Right renal cortex interstitium (tissue), 3 donors: ENCODE results near the gene SNX14. TPM values are rescaled to one million over a fixed set of nuclear protein-coding genes. Genes with fewer than 3 reads are reported as not detected.
"Not testable (repeated sequence)": the region's sequence is repeated elsewhere in the genome, so short reads cannot be mapped to it uniquely, and the experiment has no call there.

Experiments used
- DNase-seq, 3 donors: peaks; one replicate each; pipeline ENCODE4 v3.0.0-alpha.2; 2013; ENCODE audit warnings: low read depth in 3 of 3, low spot score in 2 of 3
- polyA plus RNA-seq, 3 donors: library from polyadenylated mRNA; unstranded; fragments of 120-200 nt; gene quantifications; one replicate each; pipeline ENCODE4 v1.2.1, GENCODE V29; 2013; ENCODE audit not compliant: insufficient read length in 3 of 3

SNX14 gene, protein sequence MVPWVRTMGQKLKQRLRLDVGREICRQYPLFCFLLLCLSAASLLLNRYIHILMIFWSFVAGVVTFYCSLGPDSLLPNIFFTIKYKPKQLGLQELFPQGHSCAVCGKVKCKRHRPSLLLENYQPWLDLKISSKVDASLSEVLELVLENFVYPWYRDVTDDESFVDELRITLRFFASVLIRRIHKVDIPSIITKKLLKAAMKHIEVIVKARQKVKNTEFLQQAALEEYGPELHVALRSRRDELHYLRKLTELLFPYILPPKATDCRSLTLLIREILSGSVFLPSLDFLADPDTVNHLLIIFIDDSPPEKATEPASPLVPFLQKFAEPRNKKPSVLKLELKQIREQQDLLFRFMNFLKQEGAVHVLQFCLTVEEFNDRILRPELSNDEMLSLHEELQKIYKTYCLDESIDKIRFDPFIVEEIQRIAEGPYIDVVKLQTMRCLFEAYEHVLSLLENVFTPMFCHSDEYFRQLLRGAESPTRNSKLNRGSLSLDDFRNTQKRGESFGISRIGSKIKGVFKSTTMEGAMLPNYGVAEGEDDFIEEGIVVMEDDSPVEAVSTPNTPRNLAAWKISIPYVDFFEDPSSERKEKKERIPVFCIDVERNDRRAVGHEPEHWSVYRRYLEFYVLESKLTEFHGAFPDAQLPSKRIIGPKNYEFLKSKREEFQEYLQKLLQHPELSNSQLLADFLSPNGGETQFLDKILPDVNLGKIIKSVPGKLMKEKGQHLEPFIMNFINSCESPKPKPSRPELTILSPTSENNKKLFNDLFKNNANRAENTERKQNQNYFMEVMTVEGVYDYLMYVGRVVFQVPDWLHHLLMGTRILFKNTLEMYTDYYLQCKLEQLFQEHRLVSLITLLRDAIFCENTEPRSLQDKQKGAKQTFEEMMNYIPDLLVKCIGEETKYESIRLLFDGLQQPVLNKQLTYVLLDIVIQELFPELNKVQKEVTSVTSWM
- polyA plus RNA-seq = 100 to 1,000 TPM; 135 to 137 (median 135) TPM

DNA sequence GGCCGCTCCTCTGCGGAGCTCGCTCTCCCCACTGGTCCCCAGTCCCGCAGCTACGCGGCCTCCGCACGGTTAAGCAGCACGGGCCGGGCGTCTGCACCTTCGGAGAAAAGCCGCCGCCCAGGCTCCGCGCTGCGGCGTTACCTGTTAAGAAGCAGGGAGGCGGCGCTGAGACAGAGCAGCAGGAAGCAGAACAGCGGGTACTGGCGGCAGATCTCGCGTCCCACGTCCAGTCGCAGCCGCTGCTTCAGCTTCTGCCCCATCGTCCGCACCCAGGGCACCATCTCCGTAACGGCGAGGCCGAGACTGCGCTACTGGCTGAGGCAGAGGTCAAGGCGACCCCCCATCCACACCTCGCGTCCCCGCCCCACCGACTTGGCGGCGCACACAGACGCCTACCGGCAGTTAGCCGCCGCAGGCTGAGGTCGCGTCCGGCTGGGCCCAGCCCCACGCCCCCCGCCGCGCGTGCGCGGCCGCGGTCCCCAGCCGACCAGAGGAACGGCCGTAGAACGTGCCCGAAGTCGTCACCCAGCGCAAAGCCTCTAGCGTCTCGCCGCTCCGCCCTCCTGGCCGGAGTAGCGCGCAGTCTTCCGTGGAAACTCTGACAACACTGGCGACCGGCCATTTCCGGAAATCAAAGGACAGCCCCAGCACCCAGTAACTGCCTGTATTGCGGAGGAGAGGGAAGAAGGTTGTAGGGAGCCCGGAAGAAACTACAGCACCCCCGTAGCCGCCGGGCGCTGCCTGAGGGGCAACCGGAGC lies at the start of gene SNX14:
Gene SNX14, minus strand, starts transcription at position 421 of the 759 bp plus-strand sequence. Its CDS starts 140 bp downstream, at position 281.
- DNase-seq = peak; percentile 83 to 88 (median 87)

DNA sequence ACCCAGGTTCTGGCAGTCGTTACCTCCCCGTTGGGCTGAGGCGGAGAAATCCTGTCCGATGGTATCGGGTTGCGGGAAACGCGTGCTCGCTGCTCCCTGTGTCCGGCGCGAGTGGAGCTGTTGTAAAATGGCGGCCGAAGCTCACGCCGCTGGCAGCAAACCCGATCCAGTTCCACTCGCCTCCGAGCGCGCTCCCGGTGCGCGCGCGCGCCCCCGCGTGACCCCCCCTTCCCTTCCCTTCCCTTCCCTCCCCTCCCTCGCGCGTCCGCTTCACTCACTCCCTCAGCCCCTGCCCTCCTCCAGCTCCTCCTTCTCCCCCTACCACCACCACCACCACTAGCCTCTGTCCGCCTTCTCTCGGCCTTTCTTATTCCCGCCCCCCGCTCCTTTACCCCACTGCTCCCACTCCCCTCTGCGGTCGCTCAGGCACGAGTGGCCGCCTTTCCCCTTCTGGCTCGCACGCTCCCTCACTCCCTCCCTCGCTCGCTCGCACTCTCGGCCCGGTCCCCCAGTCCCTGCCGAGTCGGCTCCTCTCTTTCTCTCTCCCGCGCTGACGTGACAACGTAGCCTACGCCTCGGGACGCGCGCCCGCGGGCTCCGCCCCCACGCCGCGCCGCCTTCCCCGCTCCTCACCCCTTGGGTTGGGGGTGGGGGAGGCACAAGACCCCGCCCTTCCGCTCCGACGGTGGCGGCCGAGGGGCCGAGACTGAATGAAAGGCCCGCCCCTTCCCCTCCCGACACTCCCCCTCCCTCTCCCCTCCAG lies 49.3 kb upstream of the SNX14 start, which contains the start of gene SYNCRIP:
Gene SYNCRIP, minus strand, starts transcription at position 113 of the 763 bp plus-strand sequence. CDS start 1,447 bp downstream, outside the sequence.
- peak; percentile 91 to 96 (median 93) for DNase-seq

DNA sequence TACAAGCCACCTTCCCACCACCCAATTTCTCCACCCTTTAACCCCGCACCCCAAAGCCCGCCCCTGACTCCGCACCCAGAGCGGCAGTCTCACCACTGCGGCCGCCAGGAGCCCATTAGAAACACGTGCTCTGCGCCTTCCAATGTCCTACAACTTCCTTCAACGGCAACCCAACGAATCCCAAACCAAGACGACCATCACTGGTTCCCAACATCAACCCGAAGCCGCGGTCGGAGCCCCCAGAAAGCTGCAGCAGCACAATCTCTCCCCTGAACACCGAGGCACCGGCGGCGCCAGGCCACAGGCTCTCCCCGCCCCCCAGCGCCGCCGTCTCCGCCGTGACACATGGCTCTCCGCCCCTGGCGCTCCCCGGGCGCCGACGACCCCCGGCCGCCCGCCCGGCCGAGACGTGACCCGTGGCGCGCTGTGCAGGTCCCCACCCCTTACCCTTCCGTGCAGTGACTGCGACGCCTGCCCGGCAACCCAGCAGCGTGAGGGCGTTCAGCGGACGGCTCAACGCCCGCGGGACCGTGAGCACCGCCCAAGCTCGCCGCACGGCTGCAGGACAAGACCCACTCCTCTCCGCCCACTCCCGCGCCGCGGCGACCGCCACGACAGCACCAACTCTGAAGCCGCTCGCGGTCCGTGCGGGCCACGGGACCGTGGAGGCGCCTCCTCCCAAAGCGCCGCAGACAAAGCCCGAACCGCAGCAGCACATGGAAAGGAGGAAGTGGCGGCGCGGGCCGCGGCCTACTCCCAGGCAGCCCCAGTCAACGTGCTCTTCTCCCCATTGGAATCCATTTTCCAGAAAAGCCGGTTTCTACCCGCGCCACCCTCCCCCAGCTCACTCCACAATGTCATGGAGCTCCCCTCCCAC lies 48.5 kb upstream of the SNX14 start:
- DNase-seq = peak in 2 of 3 donors; percentile 13 to 36

DNA sequence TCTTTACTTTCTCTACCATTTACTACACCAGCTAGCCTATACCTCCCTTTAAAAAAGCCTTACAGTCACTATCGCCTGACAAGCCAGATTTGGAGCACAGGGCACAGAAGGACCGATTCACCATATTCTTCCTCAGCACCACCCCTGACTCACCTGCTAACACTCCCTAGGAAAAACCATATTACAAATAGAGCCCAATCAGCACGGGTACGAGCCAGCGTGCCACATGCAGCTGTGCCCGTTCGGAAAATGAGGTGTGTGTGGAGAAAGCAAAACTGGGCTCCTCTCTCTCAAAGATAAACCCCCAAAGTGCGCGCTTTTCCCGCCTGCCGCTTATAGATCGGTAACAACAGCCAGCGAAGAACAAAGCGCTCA lies 47.9 kb upstream of the SNX14 start:
- DNase-seq = no peak

DNA sequence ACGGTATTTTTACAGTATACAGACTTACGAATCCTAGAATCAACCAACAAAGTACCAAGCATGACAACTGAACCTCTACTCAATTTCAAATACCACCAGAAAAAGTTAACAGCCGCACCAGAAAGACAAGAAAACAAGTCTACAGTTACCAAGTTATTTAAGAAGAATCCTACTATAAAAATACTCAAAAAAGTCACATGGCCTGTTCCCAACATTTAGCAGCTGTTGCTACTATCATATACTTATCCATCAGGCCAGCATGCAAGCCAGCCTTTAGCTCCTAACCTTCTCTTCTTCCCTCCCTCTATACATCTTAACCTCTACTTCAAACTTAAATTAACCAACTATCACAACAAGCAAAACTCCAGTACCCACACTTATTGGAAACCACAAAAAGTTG lies 47.2 kb upstream of the SNX14 start:
- no peak for DNase-seq

DNA sequence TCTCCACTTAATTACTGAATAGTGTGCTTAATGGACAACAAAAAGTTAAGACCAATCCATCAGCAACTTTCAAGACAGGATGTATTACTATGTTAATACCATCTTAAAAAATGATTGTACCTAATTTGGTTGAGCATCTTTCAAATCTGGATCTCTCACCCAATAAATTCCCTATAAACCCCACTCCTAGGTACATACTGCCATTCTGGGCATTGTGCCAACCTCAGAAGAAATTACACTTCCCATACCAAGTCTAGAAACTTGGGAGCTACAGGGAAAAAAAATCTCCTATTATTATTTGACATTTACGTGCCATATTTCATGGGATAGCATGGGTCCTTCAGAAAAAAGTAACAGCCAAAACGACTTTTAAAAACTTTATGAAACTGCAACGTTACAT lies 43.9 kb upstream of the SNX14 start:
- no peak for DNase-seq

DNA sequence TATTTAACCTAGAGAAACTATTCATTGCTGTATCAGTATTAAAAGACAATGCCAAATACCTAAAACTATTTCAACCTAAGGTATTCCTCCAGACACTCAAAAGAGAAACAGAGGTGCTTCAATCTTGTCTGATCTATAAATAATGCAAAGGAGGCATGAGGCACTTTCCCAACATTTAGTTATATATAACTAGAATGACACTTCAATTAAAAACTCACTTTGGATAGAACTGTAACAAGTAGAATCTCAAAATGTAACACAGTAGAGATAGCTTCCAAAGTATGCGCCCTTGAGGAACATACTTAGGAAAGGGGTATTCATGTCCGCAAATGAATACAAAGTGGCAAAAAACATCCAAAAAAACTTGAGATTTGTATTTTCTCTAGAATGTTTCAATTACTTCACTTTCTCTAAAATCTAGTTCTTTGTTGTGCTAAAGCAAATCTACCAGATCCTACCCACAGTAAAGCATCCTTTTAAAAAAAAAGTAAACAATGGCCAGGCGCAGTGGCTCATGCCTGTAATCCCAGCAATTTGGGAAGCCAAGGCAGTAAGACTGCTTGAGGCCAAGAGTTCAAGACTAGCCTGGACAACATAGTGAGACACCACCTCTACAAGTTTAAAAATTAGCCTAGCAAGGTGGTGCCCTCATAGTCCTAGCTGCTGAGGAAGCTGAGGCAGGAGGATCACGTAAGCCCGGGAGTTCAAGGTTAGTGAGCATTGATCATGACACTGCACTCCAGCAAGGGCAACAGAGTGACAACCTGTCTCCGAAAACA lies 38.7 kb upstream of the SNX14 start:
- DNase-seq = no peak

DNA sequence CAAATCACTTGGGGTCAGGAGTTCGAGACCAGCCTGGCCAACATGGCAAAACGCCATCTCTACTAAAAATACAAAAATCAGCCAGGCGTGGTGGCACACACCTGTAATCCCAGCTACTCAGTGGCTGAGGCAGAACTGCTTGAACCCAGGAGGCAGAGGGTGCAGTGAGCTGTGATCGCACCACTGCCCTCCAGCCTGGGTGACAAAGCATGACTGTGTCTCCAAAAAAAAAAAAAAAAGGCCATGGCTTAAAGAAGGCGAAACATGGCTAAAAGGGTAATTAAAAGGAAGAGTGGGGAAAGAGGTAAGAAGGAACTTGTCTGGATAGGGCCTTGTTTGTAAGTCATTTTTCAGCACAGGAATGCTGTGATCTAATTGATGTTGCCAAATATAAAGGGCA lies 37.5 kb upstream of the SNX14 start:
- DNase-seq = not testable (repeated sequence)

DNA sequence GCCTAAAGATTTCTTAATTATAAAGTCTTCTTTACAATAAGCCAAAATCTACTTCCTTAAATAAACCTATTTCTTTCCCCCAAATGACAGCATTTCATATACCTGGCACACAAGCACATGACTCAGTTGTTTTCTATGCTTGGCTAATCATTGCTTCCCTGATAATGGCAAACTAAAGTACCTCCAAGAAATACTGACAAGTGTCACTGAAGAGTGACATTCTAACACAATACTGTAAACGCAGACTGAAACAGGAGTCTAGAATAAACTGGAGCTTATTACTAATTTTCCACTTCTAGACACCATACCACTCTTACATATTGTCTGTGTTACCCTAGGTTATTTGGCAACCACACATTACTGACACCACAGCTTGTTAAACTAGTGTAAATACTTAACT lies 34.7 kb upstream of the SNX14 start:
- DNase-seq = no peak

DNA sequence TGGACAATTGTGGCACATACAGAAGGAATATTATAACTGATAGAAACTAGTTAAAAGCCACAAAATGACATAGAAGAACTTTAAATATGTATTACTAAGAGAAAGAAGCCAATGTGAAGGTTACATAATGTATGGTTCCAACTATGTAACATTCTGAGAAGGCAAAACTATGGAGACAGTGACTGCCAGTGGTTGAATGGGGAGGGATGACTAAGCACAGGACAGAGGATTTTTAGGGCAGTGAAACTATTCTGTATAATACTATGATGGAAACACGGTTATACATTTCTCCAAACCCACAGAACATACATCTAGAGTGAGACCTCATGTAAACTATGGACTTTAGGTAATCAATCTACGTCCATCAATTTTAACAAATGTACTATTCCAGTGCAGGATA lies 26.6 kb upstream of the SNX14 start:
- no peak for DNase-seq

DNA sequence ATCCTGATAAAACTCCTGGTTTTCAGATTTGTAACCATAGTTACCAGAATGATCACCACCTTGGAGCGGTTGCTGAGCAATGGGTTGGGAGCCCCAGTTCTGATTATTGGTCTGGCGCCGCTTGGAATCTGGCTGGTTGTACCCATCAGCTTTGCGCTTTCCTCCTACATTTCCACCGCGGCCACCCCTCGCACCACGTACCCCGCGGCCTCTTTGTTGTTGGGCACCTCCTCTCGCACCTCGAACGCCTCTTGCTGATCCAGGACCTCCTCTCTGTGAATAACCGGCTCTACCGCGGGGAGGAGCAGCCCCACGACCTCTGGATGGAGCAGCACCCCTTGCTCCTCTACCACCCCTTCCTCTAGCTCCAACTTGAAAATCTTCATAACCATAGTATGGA lies 21.1 kb upstream of the SNX14 start:
- DNase-seq = no peak

DNA sequence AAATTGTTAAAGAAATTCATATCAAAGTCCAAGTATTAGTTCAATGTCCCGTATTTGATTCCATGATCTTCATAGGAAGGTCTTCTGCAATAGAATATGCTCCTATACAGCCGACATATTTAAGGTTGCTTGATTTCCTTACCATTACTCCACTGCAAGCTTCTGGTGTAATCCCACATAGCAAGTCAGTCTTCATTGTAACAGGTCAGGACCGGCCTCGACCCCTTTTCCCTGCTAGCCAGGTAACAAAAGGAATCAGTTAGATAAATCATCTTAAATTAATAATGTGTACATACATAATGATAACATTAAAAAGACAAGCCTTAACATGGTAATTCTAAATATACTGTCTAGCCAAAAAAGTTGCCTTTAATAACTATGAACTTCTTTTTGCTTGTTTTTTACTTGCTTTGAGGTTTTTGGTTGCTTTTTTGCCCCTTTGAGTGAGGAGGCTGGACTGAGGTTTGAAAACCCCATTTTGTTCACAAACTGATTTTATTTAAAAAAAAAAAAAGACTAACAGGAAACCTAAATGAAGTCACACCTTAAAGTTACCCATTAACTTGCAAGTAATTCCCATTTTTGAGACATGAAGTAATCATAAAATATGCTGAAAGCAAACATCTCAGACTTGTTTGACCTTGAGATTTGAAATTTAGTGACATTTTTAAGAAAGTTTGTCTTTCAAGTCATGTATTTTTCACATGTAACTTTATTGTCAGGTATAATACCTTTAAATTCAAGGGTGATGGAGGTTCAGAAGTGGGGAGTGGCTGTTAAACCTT lies 19.2 kb upstream of the SNX14 start:
- no peak for DNase-seq

DNA sequence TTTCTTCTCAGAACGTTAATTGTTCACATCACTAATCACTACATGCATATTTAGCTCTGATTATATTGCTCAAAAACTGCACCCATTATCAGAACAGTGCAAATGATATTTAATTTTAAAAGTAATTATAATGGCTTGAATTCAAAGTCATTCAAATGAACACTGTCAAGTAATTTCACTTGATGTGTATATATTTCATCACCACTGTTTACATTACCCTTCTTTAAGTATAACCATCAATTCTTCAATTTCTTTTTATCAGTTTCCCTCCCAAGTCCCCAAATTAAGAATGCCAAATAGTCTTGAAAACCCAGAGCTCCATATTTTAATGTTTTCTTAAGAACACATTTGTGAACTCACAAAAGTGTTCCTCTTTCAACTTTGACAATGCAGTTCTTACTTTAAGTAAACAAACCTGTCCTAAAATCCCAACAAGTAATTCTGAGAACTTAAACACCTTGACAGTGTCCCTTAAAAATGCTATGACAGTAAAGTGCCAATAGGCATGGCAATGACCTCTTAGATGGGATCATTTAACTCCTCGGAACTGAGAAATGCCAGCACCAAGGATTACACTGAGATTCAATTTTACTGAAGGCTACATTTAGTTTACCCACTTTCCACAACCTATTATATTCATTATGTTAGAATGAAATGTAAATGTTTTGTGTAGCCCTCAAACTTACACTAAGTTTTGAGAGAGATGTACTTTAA lies 16.7 kb upstream of the SNX14 start:
- no peak for DNase-seq

DNA sequence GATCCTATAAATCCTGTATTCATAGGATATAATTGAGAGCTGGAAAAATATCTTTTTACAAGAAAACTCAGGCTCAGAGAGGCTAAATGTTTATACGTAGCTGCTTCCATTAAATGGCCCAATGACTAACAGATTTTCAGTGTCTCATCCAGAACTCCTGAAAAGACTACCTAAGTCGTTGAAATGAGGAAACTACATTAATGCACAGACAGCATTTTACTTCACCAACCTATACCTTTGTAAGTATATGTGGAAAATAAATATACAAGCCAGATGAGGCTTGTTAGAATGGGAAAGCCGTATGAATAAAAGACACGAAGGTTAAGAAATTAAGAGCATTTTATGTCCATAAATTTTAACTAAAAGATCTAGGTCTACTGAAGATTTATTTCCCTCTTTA lies 8.4 kb upstream of the SNX14 start:
- DNase-seq = no peak

DNA sequence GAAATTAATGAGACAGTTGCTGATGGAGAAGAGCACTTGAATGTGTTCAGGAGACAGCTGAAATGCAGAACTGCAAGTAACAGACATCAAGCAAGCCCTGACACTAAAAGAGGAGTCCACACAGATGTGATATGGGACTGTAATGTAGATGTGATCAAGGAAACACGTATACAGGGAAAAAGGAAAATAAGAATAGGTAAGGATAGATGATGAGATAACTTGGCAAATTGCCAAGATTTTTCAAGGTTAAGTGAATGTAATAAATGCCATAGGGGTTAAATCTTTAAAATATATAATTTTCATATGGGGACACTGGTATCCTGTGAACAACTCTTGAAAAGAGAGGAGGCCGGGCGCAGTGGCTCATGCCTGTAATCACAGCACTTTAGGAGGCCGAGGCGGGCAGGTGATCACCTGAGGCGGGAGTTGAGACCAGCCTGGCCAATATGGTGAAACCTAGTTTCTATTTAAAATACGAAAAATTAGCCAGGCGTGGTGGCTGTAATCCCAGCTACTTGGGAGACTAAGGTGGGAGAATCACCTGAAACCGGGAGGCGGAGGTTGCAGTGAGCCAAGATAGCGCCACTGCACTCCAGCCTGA lies 7.2 kb upstream of the SNX14 start:
- no peak for DNase-seq

DNA sequence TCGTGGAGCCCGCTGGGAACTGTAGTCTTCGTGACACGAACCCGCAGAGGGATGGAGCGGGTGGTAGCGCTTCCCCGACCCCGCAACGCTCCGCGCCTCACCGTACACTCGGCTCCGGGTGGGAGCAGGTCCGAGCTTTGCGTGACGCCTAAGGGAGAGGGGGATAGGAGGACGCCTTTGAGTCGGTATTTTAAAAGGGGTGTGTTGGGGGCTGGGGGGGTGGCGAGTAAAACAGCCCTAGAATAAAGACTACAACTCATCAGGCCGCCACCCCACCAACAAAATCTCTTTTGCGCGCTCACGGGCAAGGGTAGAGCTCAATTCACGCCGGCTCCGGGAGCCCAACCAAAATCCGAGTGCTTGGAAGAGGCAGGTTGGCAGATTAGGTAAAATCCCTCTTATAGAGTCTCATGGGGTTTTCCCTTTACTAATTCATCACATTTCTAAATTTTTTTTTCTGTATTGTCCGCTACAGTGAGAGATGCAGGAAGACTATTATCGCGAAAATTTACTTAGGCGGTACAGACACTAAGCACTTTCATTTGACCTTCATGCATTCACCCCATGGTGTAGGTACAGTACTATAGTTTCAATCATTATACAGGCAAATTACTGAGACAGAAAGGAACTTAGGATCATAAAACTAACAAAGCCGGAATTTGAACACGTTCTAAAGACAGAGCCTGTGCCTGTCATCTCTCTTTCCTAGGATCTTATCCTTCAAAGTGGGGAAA lies 706 bp upstream of the SNX14 start:
- DNase-seq = peak in 1 of 3 donors; percentile 14
